ENCODE measurements around the gene CDK7. TPM values are rescaled to one million over a fixed set of nuclear protein-coding genes. Genes with fewer than 3 reads are reported as not detected.

Gene CDK7
- total and polyA plus RNA-seq, 4 donors = 6.9 to 15.0 (median 7.9) TPM

GRCh38 chr5:69317391-69317790, 82.7 kb downstream of the CDK7 start:
- Histone ChIP-seq H3K27me3 (ENCODE audit: control insufficient read depth in 4 of 4, insufficient read depth in 4 of 4, low read length in 3 of 4) (no peaks in the 10 kb centered on the region), H3K36me3 (ENCODE audit: control insufficient read depth in 4 of 4, insufficient read depth in 3 of 4, low read depth in 1 of 4, low read length in 3 of 4) (peaks cover 2 to 21% (median 12%) of the 10 kb centered on the region in 4 donors), H3K9ac (ENCODE audit: low read depth in 1 of 2, low read length in 2 of 2) (no peak overlapping the region), H3K27ac (ENCODE audit: low read depth in 1 of 2, low read length in 2 of 2) (no peak overlapping the region), H3K4me1 (ENCODE audit: control insufficient read depth in 4 of 4, insufficient read depth in 4 of 4, low read length in 3 of 4) (no peaks in the 10 kb centered on the region), H3K9me3 (ENCODE audit: control insufficient read depth in 4 of 4, low read length in 3 of 4) (no peaks in the 10 kb centered on the region), H3K4me3 (ENCODE audit: low read depth in 1 of 3, low read length in 3 of 3) (no peak overlapping the region)
- WGBS = 81% methylated on average over 4 of the region's 4 CpGs
- no peak for DNase-seq (ENCODE audit: low spot score)
- TF ChIP-seq REST (IDR thresholded peaks at IDR 0.05) (no peak), TAF1 (conservative IDR thresholded peaks at IDR 0.05) (no peak), MAX (IDR thresholded peaks at IDR 0.05) (no peak), EGR1 (IDR thresholded peaks at IDR 0.05; ENCODE audit: low read depth in 2 of 2) (no peak), FOXA2 (IDR thresholded peaks at IDR 0.05) (no peak), JUND (IDR thresholded peaks at IDR 0.05) (no peak), FOXA1 (IDR thresholded peaks at IDR 0.05) (no peak), NR2F2 (IDR thresholded peaks at IDR 0.05) (no peak), RAD21 (IDR thresholded peaks at IDR 0.05) (no peak), HNF4G (IDR thresholded peaks at IDR 0.05) (no peak), HNF4A (conservative IDR thresholded peaks at IDR 0.05) (no peak), RXRA (IDR thresholded peaks at IDR 0.05) (no peak), YY1 (IDR thresholded peaks at IDR 0.05) (no peak), ZBTB33 (IDR thresholded peaks at IDR 0.05) (no peak), SP1 (IDR thresholded peaks at IDR 0.05) (no peak), ATF3 (IDR thresholded peaks at IDR 0.05) (no peak), GABPA (IDR thresholded peaks at IDR 0.05 in 1 of 2, conservative IDR thresholded peaks at IDR 0.05 in 1 of 2) (no peak)
- TF ChIP-seq, protein P1, sequence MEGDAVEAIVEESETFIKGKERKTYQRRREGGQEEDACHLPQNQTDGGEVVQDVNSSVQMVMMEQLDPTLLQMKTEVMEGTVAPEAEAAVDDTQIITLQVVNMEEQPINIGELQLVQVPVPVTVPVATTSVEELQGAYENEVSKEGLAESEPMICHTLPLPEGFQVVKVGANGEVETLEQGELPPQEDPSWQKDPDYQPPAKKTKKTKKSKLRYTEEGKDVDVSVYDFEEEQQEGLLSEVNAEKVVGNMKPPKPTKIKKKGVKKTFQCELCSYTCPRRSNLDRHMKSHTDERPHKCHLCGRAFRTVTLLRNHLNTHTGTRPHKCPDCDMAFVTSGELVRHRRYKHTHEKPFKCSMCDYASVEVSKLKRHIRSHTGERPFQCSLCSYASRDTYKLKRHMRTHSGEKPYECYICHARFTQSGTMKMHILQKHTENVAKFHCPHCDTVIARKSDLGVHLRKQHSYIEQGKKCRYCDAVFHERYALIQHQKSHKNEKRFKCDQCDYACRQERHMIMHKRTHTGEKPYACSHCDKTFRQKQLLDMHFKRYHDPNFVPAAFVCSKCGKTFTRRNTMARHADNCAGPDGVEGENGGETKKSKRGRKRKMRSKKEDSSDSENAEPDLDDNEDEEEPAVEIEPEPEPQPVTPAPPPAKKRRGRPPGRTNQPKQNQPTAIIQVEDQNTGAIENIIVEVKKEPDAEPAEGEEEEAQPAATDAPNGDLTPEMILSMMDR (IDR thresholded peaks at IDR 0.05; ENCODE audit: low read depth, low read length, missing input control) = no peak

Measured in liver (tissue), 9 donors.